Measurements from ENCODE around the gene GAS7. TPM values are rescaled to one million over a fixed set of nuclear protein-coding genes. Genes with fewer than 3 reads are reported as not detected.

Gene GAS7
- total RNA-seq, 6 experiments from 2014 or later = 1.6 to 7.1 (median 2.7) TPM

- DNase-seq (peak in 1 of 3 donors; percentile 27), ATAC-seq (no peak)
- Histone ChIP-seq H3K4me3 (no peak overlapping the region), H3K9me3 (no peaks in the 10 kb centered on the region), H3K27me3 (no peaks in the 10 kb centered on the region), H3K27ac (no peak overlapping the region), H3K4me1 (no peaks in the 10 kb centered on the region), H3K36me3 (no peaks in the 10 kb centered on the region)
- no peak for TF ChIP-seq POLR2A (IDR thresholded peaks at IDR 0.05)
- TF ChIP-seq CTCF (IDR thresholded peaks at IDR 0.05) = no peak
- 56% methylated on average over 6 of the region's 10 CpGs for WGBS (ENCODE audit: insufficient coverage, low coverage, low lambda C conversion rate, missing lambda C conversion rate)
- intact Hi-C loops (cut with DNase I) = no loop called here
Observed at GRCh38 chr17:9948928-9949327, 249.5 kb downstream of the GAS7 start.

GRCh38 chr17:9944704-9945103, 253.7 kb downstream of the GAS7 start:
- WGBS (ENCODE audit: insufficient coverage, low coverage, low lambda C conversion rate, missing lambda C conversion rate) = 49% methylated on average over 6 of the region's 7 CpGs
- H3K36me3 ChIP-seq = no peaks in the 10 kb centered on the region
- H3K9me3 ChIP-seq = no peaks in the 10 kb centered on the region
- ATAC-seq (no peak), DNase-seq (no peak)
- no peak overlapping the region for H3K27ac ChIP-seq
- TF ChIP-seq CTCF (IDR thresholded peaks at IDR 0.05) (no peak), POLR2A (IDR thresholded peaks at IDR 0.05) (no peak)
- H3K4me1 ChIP-seq = no peaks in the 10 kb centered on the region
- H3K27me3 ChIP-seq = no peaks in the 10 kb centered on the region
- H3K4me3 ChIP-seq = no peak overlapping the region
- intact Hi-C loops (cut with DNase I) = no loop called here

GRCh38 chr17:9943343-9943742, 255.1 kb downstream of the GAS7 start:
- no peaks in the 10 kb centered on the region for H3K36me3 ChIP-seq

GRCh38 chr17:9942885-9943284, 255.5 kb downstream of the GAS7 start:
- Histone ChIP-seq H3K27ac (no peak overlapping the region), H3K4me3 (no peak overlapping the region), H3K27me3 (no peaks in the 10 kb centered on the region), H3K9me3 (no peaks in the 10 kb centered on the region), H3K36me3 (no peaks in the 10 kb centered on the region), H3K4me1 (no peaks in the 10 kb centered on the region)
- intact Hi-C loops (cut with DNase I) = no loop called here
- ATAC-seq = no peak
- 45% methylated on average over 10 of the region's 13 CpGs for WGBS (ENCODE audit: insufficient coverage, low coverage, low lambda C conversion rate, missing lambda C conversion rate)
- peak in 1 of 3 donors; percentile 30 for DNase-seq
- no peak for TF ChIP-seq CTCF (IDR thresholded peaks at IDR 0.05)
- TF ChIP-seq POLR2A (IDR thresholded peaks at IDR 0.05) = no peak

More at GRCh38 chr17:9943343-9943742, 255.1 kb downstream of the GAS7 start:
- Histone ChIP-seq H3K9me3 (no peaks in the 10 kb centered on the region), H3K4me1 (no peaks in the 10 kb centered on the region), H3K4me3 (no peak overlapping the region), H3K27me3 (no peaks in the 10 kb centered on the region), H3K27ac (no peak overlapping the region)
- 71% methylated on average over 4 of the region's 9 CpGs for WGBS (ENCODE audit: insufficient coverage, low coverage, low lambda C conversion rate, missing lambda C conversion rate)
- DNase-seq = peak in 1 of 3 donors; percentile 10
- intact Hi-C loops (cut with DNase I) = no loop called here
- TF ChIP-seq CTCF (IDR thresholded peaks at IDR 0.05) = no peak
- TF ChIP-seq POLR2A (IDR thresholded peaks at IDR 0.05) = no peak
- ATAC-seq = no peak

GRCh38 chr17:9941305-9941704, 257.1 kb downstream of the GAS7 start:
- 66% methylated on average over 9 of the region's 13 CpGs for WGBS (ENCODE audit: insufficient coverage, low coverage, low lambda C conversion rate, missing lambda C conversion rate)
- Histone ChIP-seq H3K4me3 (no peak overlapping the region), H3K27me3 (no peaks in the 10 kb centered on the region), H3K4me1 (no peaks in the 10 kb centered on the region), H3K36me3 (no peaks in the 10 kb centered on the region), H3K27ac (no peak overlapping the region), H3K9me3 (no peaks in the 10 kb centered on the region)
- no peak for ATAC-seq
- TF ChIP-seq POLR2A (IDR thresholded peaks at IDR 0.05) = no peak
- no peak for TF ChIP-seq CTCF (IDR thresholded peaks at IDR 0.05)
- DNase-seq = peak in 1 of 3 donors; percentile 5
- intact Hi-C loops (cut with DNase I) = no loop called here
